Heart left ventricle (tissue), 13 donors: ENCODE results near the gene SLC17A5.

Experiments used
- CTCF ChIP-seq, 12 donors: fragments of 200-600 bp; sonication (generic) in 4 of 12; IDR thresholded peaks; one replicate each; pipeline versions ENCODE4 v1.5.0 to v1.8.0; 2018 to 2022; ENCODE audit warnings: antibody characterized with exemption in 12 of 12, mild to moderate bottlenecking in 5 of 12
- POLR2A ChIP-seq, 2 donors: fragments of 450-650 bp; IDR thresholded peaks; one replicate each; pipeline ENCODE4 v1.6.1; 2017; ENCODE audit warnings: antibody characterized with exemption in 2 of 2, mild to moderate bottlenecking in 2 of 2, moderate library complexity in 2 of 2
- donor health status: ischemic (EF 13 %, LVEDD 7.1; RV severe dilation, severe dysfunction).
- donor health status: DM: no; HTN: yes; CAD: no.
- donor health status: DM: no; HTN: no; CAD: no.
- donor health status: ischemic (EF 25% LVEDD 6.9; RV normal size, moderate dysfunction).
- donor health status: ischemic (EF 25% LVEDD 5.7; RV mildly dilated, moderate dysfunction).
- donor health status: ischemic (EF 35%, LVEDD 5.7; RV mildly dilated, moderate dysfunction).
- donor health status: nonischemic (EF 11% LVEDD 7.7; RV severe dilation, severe dysfunction).
- donor health status: DM: yes; HTN: yes; CAD: no.
- donor health status: PGD.
- donor health status: ischemic (EF 29% LVEDD 5.4; RV normal size, mild dysfunction).
- donor health status: nonischemic (EF 23%, LVEDD 6.1; RV moderate dilation, normal function).

- TF ChIP-seq CTCF (IDR thresholded peaks at IDR 0.05) (no peak), POLR2A (IDR thresholded peaks at IDR 0.05) (no peak)
These were observed 1.6 kb upstream of the SLC17A5 start for GRCh38 chr6:73655341-73655917.
